A549 (cell line): Measurements from ENCODE around the gene PCDH9. TPM values are rescaled to one million over a fixed set of nuclear protein-coding genes. Genes with fewer than 3 reads are reported as not detected.

Experiments used
- ATAC-seq, 2 experiments: fragments of 200-7000 bp in 1 of 2; fragments of >200 bp in 1 of 2; cut with Nextera tagmentation in 1 of 2; cut with Tn5 transposase in 1 of 2; 3 replicates each; pipeline versions ENCODE4 v1.8.0 to v1.9.1; 2018 to 2020; ENCODE audit warnings: mild to moderate bottlenecking in 1 of 2, moderate library complexity in 1 of 2
- CTCF ChIA-PET: fragments of 300-600 bp; sonication (Branson Sonifier 250); formaldehyde crosslinking; extraction: SDS; loops from one replicate; lab custom pipeline; 2021; ENCODE audit warnings: antibody characterized with exemption, inconsistent platforms; lab: Yijun Ruan, JAX
- POLR2A ChIA-PET: fragments of 350-600 bp; formaldehyde crosslinking; extraction: SDS; loops from one replicate; lab custom pipeline; 2021; ENCODE audit warnings: antibody characterized with exemption, inconsistent platforms; lab: Yijun Ruan, JAX
- DNase-seq, 2 experiments: peaks; one replicate each; pipeline versions ENCODE4 v3.0.0 to v3.0.0-alpha.2; 2011 to 2016; ENCODE audit warnings: low read depth in 1 of 2, low spot score in 1 of 2
- FAIRE-seq: peaks from 2 replicates; lab custom pipeline; 2011; peaks lifted over from hg19 to GRCh38; lab: Jason Lieb, UNC
- H3K27ac ChIP-seq, 2 experiments: fragments of >200 bp; sonication (Bioruptor Twin); formaldehyde crosslinking; 3 replicates each; pipeline ENCODE4 v1.5.1; 2016 to 2017
- H3K4me1 ChIP-seq: fragments of >200 bp; sonication (Bioruptor Twin); formaldehyde crosslinking; 3 replicates; pipeline ENCODE4 v1.6.1; 2016
- H3K4me2 ChIP-seq: fragments of >200 bp; sonication (Bioruptor Twin); formaldehyde crosslinking; 3 replicates; pipeline ENCODE4 v1.6.1; 2016
- H3K4me3 ChIP-seq: fragments of >200 bp; sonication (Bioruptor Twin); formaldehyde crosslinking; 3 replicates; pipeline ENCODE4 v1.5.1; 2016
- H3K9me3 ChIP-seq: fragments of >200 bp; sonication (Bioruptor Twin); formaldehyde crosslinking; 3 replicates; pipeline ENCODE4 v1.6.1; 2016
- BCL3 ChIP-seq: fragments of >200 bp; sonication (Bioruptor Twin); formaldehyde crosslinking; IDR thresholded peaks from 3 replicates; pipeline ENCODE4 v1.6.1; 2016
- CBX2 ChIP-seq: fragments of 200-600 bp; sonication (generic); IDR thresholded peaks from 2 replicates; pipeline ENCODE4 v1.6.1; 2016; ENCODE audit warnings: low read depth, mild to moderate bottlenecking, borderline replicate concordance
- FOSB ChIP-seq: fragments of 250-450 bp; sonication (Bioruptor Pico); IDR thresholded peaks from 2 replicates; pipeline ENCODE4 v1.5.0; 2020; ENCODE audit warnings: mild to moderate bottlenecking, moderate library complexity
- GATA3 ChIP-seq: IDR thresholded peaks from 2 replicates; pipeline ENCODE4 v1.6.1; 2012; ENCODE audit warnings: borderline replicate concordance
- HOXA7 ChIP-seq: fragments of 250-450 bp; sonication (Bioruptor Pico); IDR thresholded peaks from 2 replicates; pipeline ENCODE4 v1.5.0; 2020; ENCODE audit warnings: mild to moderate bottlenecking, moderate library complexity
- JUNB ChIP-seq: fragments of >200 bp; sonication (Bioruptor Twin); formaldehyde crosslinking; IDR thresholded peaks from 2 replicates; pipeline ENCODE4 v1.6.1; 2016
- KDM5A ChIP-seq: fragments of 200-600 bp; sonication (generic); IDR thresholded peaks from 2 replicates; pipeline ENCODE4 v1.6.1; 2016; ENCODE audit warnings: antibody characterized with exemption, mild to moderate bottlenecking
- MAFK ChIP-seq: fragments of 450-650 bp; IDR thresholded peaks from 2 replicates; pipeline ENCODE4 v1.6.1; 2014; ENCODE audit not compliant: partially characterized antibody
- MAX ChIP-seq: IDR thresholded peaks from 2 replicates; pipeline ENCODE4 v1.6.1; 2012
- NFE2L2 ChIP-seq: fragments of 150-350 bp; conservative IDR thresholded peaks from 2 replicates; pipeline ENCODE4 v1.6.1; 2014; ENCODE audit warnings: low read length
- NPAS2 ChIP-seq: fragments of 250-450 bp; sonication (Bioruptor Pico); IDR thresholded peaks from 2 replicates; pipeline ENCODE4 v1.8.0; 2022; ENCODE audit warnings: mild to moderate bottlenecking, moderate library complexity, borderline replicate concordance
- PBX3 ChIP-seq: IDR thresholded peaks from 2 replicates; pipeline ENCODE4 v1.6.1; 2012
- POLR2A ChIP-seq: IDR thresholded peaks from 2 replicates; pipeline ENCODE4 v1.6.1; 2012; ENCODE audit warnings: mild to moderate bottlenecking, low read length
- POLR2AphosphoS2 ChIP-seq: conservative IDR thresholded peaks from 2 replicates; pipeline ENCODE4 v1.6.1; 2012; ENCODE audit warnings: low read length, improper control_type of control experiment, inconsistent platforms
- RAD21 ChIP-seq, 2 experiments: fragments of >200 bp in 1 of 2; sonication (Bioruptor Twin) in 1 of 2; formaldehyde crosslinking in 1 of 2; IDR thresholded peaks in 1 of 2; conservative IDR thresholded peaks in 1 of 2; 2 replicates in 1 of 2; 3 replicates in 1 of 2; pipeline ENCODE4 v1.6.1; 2012 to 2018; ENCODE audit warnings: inconsistent platforms in 1 of 2
- RARB ChIP-seq: fragments of 250-450 bp; sonication (Bioruptor Pico); IDR thresholded peaks from 2 replicates; pipeline ENCODE4 v1.8.0; 2021; ENCODE audit warnings: mild to moderate bottlenecking, moderate library complexity
- RCOR1 ChIP-seq: fragments of 150-350 bp; IDR thresholded peaks from 2 replicates; pipeline ENCODE4 v1.6.1; 2014; ENCODE audit warnings: antibody characterized with exemption, low read length, low read depth
- SMC3 ChIP-seq: fragments of >200 bp; sonication (Bioruptor Twin); formaldehyde crosslinking; IDR thresholded peaks from 3 replicates; pipeline ENCODE4 v1.6.1; 2018; ENCODE audit warnings: inconsistent platforms
- SREBF2 ChIP-seq: fragments of 450-650 bp; IDR thresholded peaks from 2 replicates; pipeline ENCODE4 v1.6.1; 2014; ENCODE audit warnings: mild to moderate bottlenecking, moderate library complexity
- TP53 ChIP-seq: fragments of 250-450 bp; sonication (Bioruptor Pico); IDR thresholded peaks from 2 replicates; pipeline ENCODE4 v1.5.0; 2021; ENCODE audit warnings: mild to moderate bottlenecking, moderate library complexity
- ZC3H11A ChIP-seq: fragments of 450-650 bp; IDR thresholded peaks from 2 replicates; pipeline ENCODE4 v1.6.1; 2014; ENCODE audit warnings: antibody characterized with exemption, mild to moderate bottlenecking
- WGBS: methylation state at CpG from one replicate; pipeline ENCODE4 v1.1.6; 2017; ENCODE audit errors: missing lambda C conversion rate; 5-methylcytosine and 5-hydroxymethylcytosine counted together
- polyA plus RNA-seq, 4 experiments: library from polyadenylated mRNA; depleted of rRNA in 3 of 4; stranded (reverse); fragments of >200 nt; fragmentation: RNase III in 1 of 4; extraction: RNeasy Plus Mini Kit Qiagen cat#74134 plus additional on column Dnase treatment in 1 of 4; gene quantifications; 2 replicates in 3 of 4; 3 replicates in 1 of 4; pipeline ENCODE4 v1.2.3, GENCODE V29; 2011 to 2017
- TF ChIP-seq, protein P1 (sequence below): fragments of >200 bp; sonication (Bioruptor Twin); formaldehyde crosslinking; IDR thresholded peaks from 3 replicates; pipeline ENCODE4 v1.5.1; 2016
- TF ChIP-seq, protein P2 (sequence below): fragments of 450-650 bp; IDR thresholded peaks from 2 replicates; pipeline ENCODE4 v1.6.1; 2014; ENCODE audit warnings: antibody characterized with exemption

The PCDH9 gene
- polyA plus RNA-seq, 2 of the 4 experiments (the other 2 are of a cell fraction): 16.0 to 29.5 TPM

- Histone ChIP-seq H3K9me3 (no peaks in the 10 kb centered on the region), H3K4me1 (no peaks in the 10 kb centered on the region), H3K4me2 (no peak overlapping the region), H3K27ac (no peak overlapping the region), H3K4me3 (no peak overlapping the region)
- POLR2A ChIA-PET: no interaction called here
- 96% methylated on average over 5 of the region's 5 CpGs for WGBS
- CTCF ChIA-PET: no interaction called here
- no peak for TF ChIP-seq RCOR1
- no peak for TF ChIP-seq KDM5A
- no peak for TF ChIP-seq RARB
- no peak for TF ChIP-seq MAX
- no peak for TF ChIP-seq NPAS2 (CRISPR knock-in tag)
- no peak for TF ChIP-seq SREBF2
- no peak for TF ChIP-seq HOXA7 (CRISPR knock-in tag)
- TF ChIP-seq POLR2AphosphoS2: no peak
- no peak for TF ChIP-seq GATA3
- TF ChIP-seq NFE2L2: no peak
- TF ChIP-seq, protein P1, sequence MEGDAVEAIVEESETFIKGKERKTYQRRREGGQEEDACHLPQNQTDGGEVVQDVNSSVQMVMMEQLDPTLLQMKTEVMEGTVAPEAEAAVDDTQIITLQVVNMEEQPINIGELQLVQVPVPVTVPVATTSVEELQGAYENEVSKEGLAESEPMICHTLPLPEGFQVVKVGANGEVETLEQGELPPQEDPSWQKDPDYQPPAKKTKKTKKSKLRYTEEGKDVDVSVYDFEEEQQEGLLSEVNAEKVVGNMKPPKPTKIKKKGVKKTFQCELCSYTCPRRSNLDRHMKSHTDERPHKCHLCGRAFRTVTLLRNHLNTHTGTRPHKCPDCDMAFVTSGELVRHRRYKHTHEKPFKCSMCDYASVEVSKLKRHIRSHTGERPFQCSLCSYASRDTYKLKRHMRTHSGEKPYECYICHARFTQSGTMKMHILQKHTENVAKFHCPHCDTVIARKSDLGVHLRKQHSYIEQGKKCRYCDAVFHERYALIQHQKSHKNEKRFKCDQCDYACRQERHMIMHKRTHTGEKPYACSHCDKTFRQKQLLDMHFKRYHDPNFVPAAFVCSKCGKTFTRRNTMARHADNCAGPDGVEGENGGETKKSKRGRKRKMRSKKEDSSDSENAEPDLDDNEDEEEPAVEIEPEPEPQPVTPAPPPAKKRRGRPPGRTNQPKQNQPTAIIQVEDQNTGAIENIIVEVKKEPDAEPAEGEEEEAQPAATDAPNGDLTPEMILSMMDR: no peak
- TF ChIP-seq PBX3: no peak
- TF ChIP-seq MAFK: no peak
- TF ChIP-seq CBX2: no peak
- DNase-seq (no peak), FAIRE-seq (no peak), ATAC-seq (no peak)
Observed at GRCh38 chr13:66567899-66568612, 662.1 kb downstream of the PCDH9 start.

DNA sequence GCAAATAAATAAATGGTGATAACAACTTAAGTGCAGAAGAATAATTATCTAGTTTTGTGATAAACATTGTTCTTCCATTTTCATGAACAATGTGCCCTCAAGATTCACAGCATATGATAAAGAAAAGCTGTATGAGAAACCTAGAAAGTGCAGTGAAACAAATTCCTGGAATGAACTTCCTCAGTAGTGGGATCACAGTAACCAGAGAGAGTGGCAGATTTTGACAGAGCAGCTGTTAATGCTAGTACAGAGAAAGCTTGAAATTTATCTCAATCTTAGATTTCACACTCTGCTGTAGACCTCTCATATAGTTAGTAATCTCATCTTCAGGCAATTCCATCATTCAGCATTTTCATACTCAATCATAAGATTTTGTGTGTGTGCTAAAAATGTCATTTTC, 664.9 kb downstream of the PCDH9 start:
- FAIRE-seq (no peak), DNase-seq (no peak), ATAC-seq (no peak)
- TF ChIP-seq, protein P1: no peak
- TF ChIP-seq RAD21 (conservative IDR thresholded peaks at IDR 0.05 in 1 of 2, IDR thresholded peaks at IDR 0.05 in 1 of 2) (no peak), ZC3H11A (no peak), PBX3 (no peak), KDM5A (no peak), SMC3 (no peak), JUNB (no peak), NPAS2 (CRISPR knock-in tag) (no peak), BCL3 (no peak), TP53 (CRISPR knock-in tag) (no peak), HOXA7 (CRISPR knock-in tag) (no peak), POLR2A (no peak), FOSB (CRISPR knock-in tag) (no peak), SREBF2 (no peak), GATA3 (no peak)
- TF ChIP-seq, protein P2, sequence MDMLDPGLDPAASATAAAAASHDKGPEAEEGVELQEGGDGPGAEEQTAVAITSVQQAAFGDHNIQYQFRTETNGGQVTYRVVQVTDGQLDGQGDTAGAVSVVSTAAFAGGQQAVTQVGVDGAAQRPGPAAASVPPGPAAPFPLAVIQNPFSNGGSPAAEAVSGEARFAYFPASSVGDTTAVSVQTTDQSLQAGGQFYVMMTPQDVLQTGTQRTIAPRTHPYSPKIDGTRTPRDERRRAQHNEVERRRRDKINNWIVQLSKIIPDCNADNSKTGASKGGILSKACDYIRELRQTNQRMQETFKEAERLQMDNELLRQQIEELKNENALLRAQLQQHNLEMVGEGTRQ: no peak
- no peak overlapping the region for H3K4me3 ChIP-seq
- peaks cover 3% of the 10 kb centered on the region; the same call in 2 of the 3 replicates for H3K4me1 ChIP-seq
- no peak overlapping the region for H3K27ac ChIP-seq
- ChIA-PET POLR2A (no interaction called here), CTCF (no interaction called here)
- H3K4me2 ChIP-seq: no peak overlapping the region
- no peaks in the 10 kb centered on the region for H3K9me3 ChIP-seq
